Endodermal cell (in vitro differentiated cells): ENCODE results near the gene ALG14. TPM values are rescaled to one million over a fixed set of nuclear protein-coding genes. Genes with fewer than 3 reads are reported as not detected.

Experiments
- DNase-seq: peaks from one replicate; pipeline ENCODE4 v3.0.0-alpha.2; 2017
- H3K27ac ChIP-seq: 2 replicates; pipeline ENCODE4 v1.5.1; 2013; ENCODE audit warnings: mild to moderate bottlenecking, low read depth, low read length, moderate library complexity
- H3K27me3 ChIP-seq: 2 replicates; pipeline ENCODE4 v1.6.1; 2013; ENCODE audit warnings: mild to moderate bottlenecking, low read length, moderate library complexity; ENCODE audit not compliant: insufficient read depth, control insufficient read depth, poor library complexity, severe bottlenecking
- H3K36me3 ChIP-seq: 2 replicates; pipeline ENCODE4 v1.7.0; 2013; ENCODE audit warnings: mild to moderate bottlenecking, low read length, moderate library complexity; ENCODE audit not compliant: control insufficient read depth, insufficient read depth
- H3K4me1 ChIP-seq: one replicate; pipeline ENCODE4 v1.7.0; 2013; ENCODE audit warnings: low read length; ENCODE audit not compliant: control insufficient read depth, insufficient read depth
- H3K4me3 ChIP-seq: 2 replicates; pipeline ENCODE4 v1.5.1; 2013; ENCODE audit warnings: mild to moderate bottlenecking, low read length, moderate library complexity
- H3K9ac ChIP-seq: 2 replicates; pipeline ENCODE4 v1.6.1; 2013; ENCODE audit warnings: mild to moderate bottlenecking, low read length, moderate library complexity; ENCODE audit not compliant: poor library complexity, severe bottlenecking; ENCODE audit errors: extremely low read depth
- H3K9me3 ChIP-seq: 2 replicates; pipeline ENCODE4 v1.6.1; 2013; ENCODE audit warnings: mild to moderate bottlenecking, low read length, moderate library complexity; ENCODE audit not compliant: control insufficient read depth
- H3K27ac Mint-ChIP-seq: 2 replicates; pipeline ENCODE4 v1.8.0; 2020; ENCODE audit warnings: mixed read lengths
- H3K27me3 Mint-ChIP-seq: 2 replicates; pipeline ENCODE4 v1.8.0; 2021; ENCODE audit warnings: mild to moderate bottlenecking, mixed read lengths; ENCODE audit not compliant: insufficient read depth
- H3K36me3 Mint-ChIP-seq: 2 replicates; pipeline ENCODE4 v1.8.0; 2020; ENCODE audit warnings: low read depth, mixed read lengths
- H3K4me1 Mint-ChIP-seq: 2 replicates; pipeline ENCODE4 v1.8.0; 2020; ENCODE audit warnings: mixed read lengths
- H3K4me3 Mint-ChIP-seq: 2 replicates; pipeline ENCODE4 v1.8.0; 2020; ENCODE audit warnings: mild to moderate bottlenecking, moderate library complexity, mixed read lengths
- H3K9me3 Mint-ChIP-seq: 2 replicates; pipeline ENCODE4 v1.8.0; 2020; ENCODE audit warnings: mild to moderate bottlenecking, mixed read lengths
- WGBS, 2 experiments: methylation state at CpG; one replicate each; pipeline versions ENCODE4 v1.1.5 to v1.1.7; 2013; ENCODE audit warnings: missing lambda C conversion rate in 2 of 2, mixed read lengths in 1 of 2; ENCODE audit not compliant: insufficient coverage in 1 of 2, insufficient read length in 1 of 2; 5-methylcytosine and 5-hydroxymethylcytosine counted together
- total RNA-seq, 2 donors: library from RNA; stranded (reverse); fragmentation: NEBNext Ultra II Directional in 1 of 2; extraction: Animal tissue kit (Norgen Biotek cat#: 25700) in 1 of 2; gene quantifications; 2 replicates in 1 of 2; 3 replicates in 1 of 2; pipeline ENCODE4 v1.2.1, GENCODE V29; 2021
- TF ChIP-seq, protein P1 (sequence below): fragments of 200-600 bp; sonication (generic); conservative IDR thresholded peaks from 2 replicates; pipeline ENCODE4 v1.5.0; 2021; ENCODE audit warnings: antibody characterized with exemption, mild to moderate bottlenecking

Gene ALG14
- total RNA-seq, 2 donors from 2014 or later: 5.9 to 7.0 TPM

DNA sequence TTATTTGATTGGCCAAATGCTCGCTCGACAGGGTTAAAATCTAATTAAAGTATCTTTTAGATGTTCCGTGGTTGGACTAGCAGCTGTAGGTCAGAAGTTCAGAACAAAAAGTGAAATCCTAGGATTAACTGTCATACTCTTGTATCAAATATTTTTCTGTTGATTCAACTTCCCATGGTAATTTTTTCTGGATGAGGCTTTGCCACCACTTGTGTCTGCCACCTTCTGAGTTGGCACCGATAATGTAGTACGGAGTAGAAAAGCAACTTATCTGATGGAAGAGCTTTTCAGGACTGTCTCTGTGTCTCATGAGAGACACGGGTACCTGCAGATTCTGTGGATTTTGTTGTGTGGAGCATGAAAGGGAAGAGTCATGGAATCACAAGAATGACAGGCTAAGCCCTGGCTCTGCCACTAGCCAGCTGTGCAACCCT is 101.2 kb downstream of the ALG14 start:
- no peak overlapping the region for H3K4me3 Mint-ChIP-seq
- no peaks in the 10 kb centered on the region for H3K36me3 Mint-ChIP-seq

DNA sequence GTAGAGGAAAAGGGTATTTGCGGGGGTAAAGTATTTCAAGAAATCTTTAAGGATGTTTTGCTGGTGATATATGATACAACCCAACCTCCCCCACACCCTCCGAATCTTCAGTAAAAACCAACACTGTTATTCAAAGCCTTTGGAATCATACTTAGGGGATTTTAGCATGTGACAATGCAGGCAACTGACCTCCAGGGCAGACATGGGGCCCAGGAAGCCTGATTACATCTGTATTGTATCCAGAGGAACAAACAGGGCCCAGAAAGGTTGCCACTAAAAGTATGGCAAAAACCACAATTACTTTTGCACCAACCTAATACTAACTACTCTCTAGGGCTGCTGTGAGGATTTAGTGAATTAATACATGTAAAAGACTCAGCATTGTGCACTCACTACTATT is 102.0 kb downstream of the ALG14 start:
- Histone ChIP-seq H3K9me3 (peaks cover 5% of the 10 kb centered on the region), H3K4me3 (no peak overlapping the region), H3K4me1 (no peaks in the 10 kb centered on the region), H3K27ac (no peak overlapping the region), H3K9ac (no peak overlapping the region), H3K27me3 (no peaks in the 10 kb centered on the region), H3K36me3 (no peaks in the 10 kb centered on the region)
- Mint-ChIP-seq H3K36me3 (no peaks in the 10 kb centered on the region), H3K9me3 (no peaks in the 10 kb centered on the region), H3K4me1 (peaks cover 15% of the 10 kb centered on the region), H3K27ac (no peak overlapping the region), H3K4me3 (no peak overlapping the region), H3K27me3 (no peaks in the 10 kb centered on the region)
- DNase-seq: peak; percentile 54
- TF ChIP-seq, protein P1, sequence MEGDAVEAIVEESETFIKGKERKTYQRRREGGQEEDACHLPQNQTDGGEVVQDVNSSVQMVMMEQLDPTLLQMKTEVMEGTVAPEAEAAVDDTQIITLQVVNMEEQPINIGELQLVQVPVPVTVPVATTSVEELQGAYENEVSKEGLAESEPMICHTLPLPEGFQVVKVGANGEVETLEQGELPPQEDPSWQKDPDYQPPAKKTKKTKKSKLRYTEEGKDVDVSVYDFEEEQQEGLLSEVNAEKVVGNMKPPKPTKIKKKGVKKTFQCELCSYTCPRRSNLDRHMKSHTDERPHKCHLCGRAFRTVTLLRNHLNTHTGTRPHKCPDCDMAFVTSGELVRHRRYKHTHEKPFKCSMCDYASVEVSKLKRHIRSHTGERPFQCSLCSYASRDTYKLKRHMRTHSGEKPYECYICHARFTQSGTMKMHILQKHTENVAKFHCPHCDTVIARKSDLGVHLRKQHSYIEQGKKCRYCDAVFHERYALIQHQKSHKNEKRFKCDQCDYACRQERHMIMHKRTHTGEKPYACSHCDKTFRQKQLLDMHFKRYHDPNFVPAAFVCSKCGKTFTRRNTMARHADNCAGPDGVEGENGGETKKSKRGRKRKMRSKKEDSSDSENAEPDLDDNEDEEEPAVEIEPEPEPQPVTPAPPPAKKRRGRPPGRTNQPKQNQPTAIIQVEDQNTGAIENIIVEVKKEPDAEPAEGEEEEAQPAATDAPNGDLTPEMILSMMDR: no peak
- 40% methylated on average over 1 of the region's 2 CpGs; no CpG with 5 or more reads in 1 of the 2 experiments for WGBS, 2 experiments

More for the DNA sequence above, 101.2 kb downstream of the ALG14 start:
- H3K36me3 ChIP-seq: no peaks in the 10 kb centered on the region
- no peak overlapping the region for H3K9ac ChIP-seq
- peaks cover 15% of the 10 kb centered on the region for H3K4me1 Mint-ChIP-seq
- no peaks in the 10 kb centered on the region for H3K27me3 ChIP-seq
- peaks cover 1% of the 10 kb centered on the region for H3K9me3 Mint-ChIP-seq
- peaks cover 5% of the 10 kb centered on the region for H3K9me3 ChIP-seq
- H3K27ac ChIP-seq: no peak overlapping the region
- TF ChIP-seq, protein P1: no peak
- no peak overlapping the region for H3K27ac Mint-ChIP-seq
- H3K4me1 ChIP-seq: no peaks in the 10 kb centered on the region
- no peaks in the 10 kb centered on the region for H3K27me3 Mint-ChIP-seq
- no peak for DNase-seq
- H3K4me3 ChIP-seq: no peak overlapping the region
- 92 to 94% methylated on average over 6 of the region's 6 CpGs for WGBS, 2 experiments

DNA sequence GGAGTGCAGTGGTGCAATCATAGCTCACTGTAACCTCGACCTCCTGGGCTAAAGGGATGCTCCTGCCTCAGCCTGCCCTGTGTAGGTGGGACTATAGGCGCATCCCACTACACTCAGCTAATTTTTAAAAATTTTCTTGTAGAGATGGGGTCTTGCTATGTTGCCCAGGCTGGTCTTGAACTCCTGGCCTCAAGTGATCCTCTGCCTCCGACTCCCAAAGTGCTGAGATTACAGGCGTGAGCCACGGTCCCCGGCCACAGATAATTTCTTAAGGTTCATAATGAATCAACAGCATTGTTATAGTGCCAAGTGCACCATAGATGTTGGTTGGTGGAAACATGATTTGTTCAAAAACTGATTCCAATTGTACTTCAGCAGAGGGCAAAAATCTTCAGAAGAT is 103.6 kb downstream of the ALG14 start:
- Mint-ChIP-seq H3K4me3 (no peak overlapping the region), H3K9me3 (no peaks in the 10 kb centered on the region), H3K27ac (no peak overlapping the region), H3K4me1 (peaks cover 15% of the 10 kb centered on the region), H3K36me3 (no peaks in the 10 kb centered on the region), H3K27me3 (no peaks in the 10 kb centered on the region)
- WGBS, 2 experiments: 94 to 100% methylated on average over 4 to 6 of the region's 6 CpGs
- Histone ChIP-seq H3K36me3 (no peaks in the 10 kb centered on the region), H3K27ac (no peak overlapping the region), H3K4me3 (no peak overlapping the region), H3K9ac (no peak overlapping the region), H3K4me1 (no peaks in the 10 kb centered on the region), H3K9me3 (no peaks in the 10 kb centered on the region), H3K27me3 (no peaks in the 10 kb centered on the region)
- TF ChIP-seq, protein P1: no peak
- no peak for DNase-seq
